ENCODE results near the gene TMEM176B.

DNA sequence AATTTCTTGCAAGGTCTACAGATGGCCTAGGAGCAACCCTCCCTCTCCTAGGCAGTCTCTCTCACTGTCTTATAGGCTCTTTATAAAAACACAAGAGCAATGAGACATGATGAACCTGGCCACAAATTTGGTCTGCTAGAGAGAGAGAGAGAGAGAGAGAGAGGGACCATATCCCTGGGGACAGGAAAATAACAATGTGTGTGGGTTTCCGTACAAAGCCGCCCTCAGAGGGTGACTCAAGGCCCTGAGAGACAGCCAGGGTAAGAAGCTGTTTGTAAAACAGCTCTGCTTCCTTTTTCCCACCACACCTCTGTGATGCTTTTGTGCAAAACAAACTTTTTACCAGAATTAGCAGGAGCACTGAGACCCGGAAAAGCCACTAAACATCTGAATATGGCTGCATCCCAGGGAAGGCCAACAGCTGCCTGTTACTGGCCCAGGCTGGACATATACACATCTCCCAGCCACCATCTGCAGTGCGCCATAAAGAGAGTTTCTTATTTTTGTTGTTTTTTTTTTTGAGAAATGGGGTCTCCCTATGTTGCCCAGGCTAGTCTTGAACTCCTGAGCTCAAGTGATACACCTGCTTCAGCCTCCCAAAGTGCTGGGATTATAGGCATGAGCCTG is 44.6 kb downstream of the TMEM176B start:
- TF ChIP-seq, protein P1, sequence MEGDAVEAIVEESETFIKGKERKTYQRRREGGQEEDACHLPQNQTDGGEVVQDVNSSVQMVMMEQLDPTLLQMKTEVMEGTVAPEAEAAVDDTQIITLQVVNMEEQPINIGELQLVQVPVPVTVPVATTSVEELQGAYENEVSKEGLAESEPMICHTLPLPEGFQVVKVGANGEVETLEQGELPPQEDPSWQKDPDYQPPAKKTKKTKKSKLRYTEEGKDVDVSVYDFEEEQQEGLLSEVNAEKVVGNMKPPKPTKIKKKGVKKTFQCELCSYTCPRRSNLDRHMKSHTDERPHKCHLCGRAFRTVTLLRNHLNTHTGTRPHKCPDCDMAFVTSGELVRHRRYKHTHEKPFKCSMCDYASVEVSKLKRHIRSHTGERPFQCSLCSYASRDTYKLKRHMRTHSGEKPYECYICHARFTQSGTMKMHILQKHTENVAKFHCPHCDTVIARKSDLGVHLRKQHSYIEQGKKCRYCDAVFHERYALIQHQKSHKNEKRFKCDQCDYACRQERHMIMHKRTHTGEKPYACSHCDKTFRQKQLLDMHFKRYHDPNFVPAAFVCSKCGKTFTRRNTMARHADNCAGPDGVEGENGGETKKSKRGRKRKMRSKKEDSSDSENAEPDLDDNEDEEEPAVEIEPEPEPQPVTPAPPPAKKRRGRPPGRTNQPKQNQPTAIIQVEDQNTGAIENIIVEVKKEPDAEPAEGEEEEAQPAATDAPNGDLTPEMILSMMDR (conservative IDR thresholded peaks at IDR 0.05), result no peak
- TF ChIP-seq ZFX (IDR thresholded peaks at IDR 0.05), result no peak

Measured in C4-2B (cell line).